GM19438 (cell line): ENCODE results near the gene BASP1.
"Not testable (repeated sequence)": the region's sequence is repeated elsewhere in the genome, so short reads cannot be mapped to it uniquely, and the experiment has no call there.

Experiments used
- ATAC-seq: cut with Tn5 transposase; IDR thresholded peaks from one replicate; pipeline ENCODE4 v1.9.1; 2021; ENCODE audit warnings: low read depth; ENCODE audit not compliant: unreplicated experiment

Gene BASP1

DNA sequence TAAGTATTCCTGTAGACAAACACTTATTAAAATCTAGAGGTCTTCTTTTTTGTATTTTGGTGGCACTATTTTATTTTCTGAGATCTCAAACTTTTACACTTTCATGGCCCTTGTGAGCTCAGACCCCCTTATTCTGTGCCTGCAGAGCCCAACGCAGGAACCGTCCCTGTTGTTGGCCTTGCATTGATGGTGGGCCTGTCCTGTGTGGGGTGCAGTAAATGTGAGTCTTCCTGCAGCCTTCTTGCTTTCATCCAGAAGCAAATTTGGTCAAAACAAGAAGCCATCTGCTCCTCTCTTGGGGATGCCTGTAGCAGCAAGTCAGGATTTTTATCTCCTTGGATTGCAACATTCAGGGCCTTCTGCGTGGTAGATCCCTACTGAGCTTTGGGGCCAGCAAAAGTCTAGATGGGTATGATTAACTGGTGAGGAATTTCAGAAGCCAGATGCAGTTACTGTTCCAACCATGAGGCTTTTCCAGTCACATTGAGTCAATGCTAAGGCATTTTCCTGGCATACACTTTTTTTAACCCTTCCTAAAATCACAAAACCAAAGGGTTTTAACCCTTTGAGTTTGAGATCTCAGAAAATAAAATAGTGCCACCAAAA, 31.7 kb downstream of the BASP1 start:
- no peak for ATAC-seq

DNA sequence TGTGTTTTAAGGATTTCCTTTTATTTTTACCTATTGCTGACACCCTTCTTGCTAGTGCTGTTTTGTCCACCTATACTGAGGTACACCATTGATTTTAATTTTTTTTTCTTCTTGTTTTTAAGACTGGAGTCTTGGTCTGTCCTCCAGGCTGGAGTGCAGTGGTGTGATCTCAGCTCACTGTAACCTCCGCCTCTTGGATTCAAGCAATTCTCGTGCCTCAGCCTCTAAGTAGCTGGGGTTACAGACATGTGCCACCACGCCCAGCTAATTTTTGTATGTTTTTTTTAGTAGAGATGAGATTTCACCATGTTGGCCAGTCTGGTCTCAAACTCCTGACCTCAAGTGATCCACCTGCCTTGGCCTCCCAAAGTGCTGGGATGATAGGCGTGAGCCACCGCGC, 32.4 kb downstream of the BASP1 start:
- ATAC-seq, result not testable (repeated sequence)

DNA sequence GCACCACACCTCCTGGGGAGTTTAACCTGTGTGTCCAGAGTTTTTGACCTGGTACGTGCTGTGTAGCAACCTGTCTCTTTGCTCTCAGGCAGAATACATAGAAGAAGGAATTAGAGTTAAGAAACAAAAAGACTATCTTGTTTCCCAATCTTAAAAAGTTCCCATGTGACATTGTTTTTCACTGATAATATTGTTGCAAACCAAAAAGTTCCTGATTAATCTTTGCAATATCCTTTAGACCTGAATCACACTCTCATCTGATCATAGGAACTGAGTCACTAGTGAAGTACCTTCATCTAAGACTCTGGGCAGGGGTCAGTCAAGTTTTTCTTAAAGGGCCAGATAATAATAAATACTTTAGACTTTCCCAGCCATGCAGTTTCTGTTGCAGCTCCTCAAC, 35.1 kb downstream of the BASP1 start:
- ATAC-seq, result no peak

DNA sequence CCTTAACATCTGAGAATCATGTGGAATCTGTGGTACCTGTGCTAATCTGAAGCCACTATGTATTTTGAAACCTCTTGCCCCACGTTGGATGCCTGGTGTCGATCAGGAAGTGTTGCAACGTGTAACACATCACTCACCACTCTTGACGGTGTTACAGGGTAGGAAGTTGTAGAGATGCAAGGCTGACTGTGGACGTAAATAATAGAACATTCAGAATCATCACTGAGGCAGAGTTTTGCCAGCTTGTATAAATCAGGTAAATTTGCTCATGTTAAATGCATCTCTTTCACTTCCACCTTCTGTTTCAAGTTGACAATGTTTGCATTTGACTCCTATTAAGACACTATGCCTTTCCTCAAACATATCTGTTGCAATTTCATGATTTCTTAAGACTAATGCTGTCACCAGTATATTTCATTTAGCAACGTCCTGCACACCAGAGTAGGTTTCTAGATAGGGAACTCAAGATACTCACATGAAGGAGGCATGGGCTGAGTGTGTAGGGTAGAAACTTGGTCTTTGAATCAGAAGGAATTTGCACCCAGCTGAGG, 38.1 kb downstream of the BASP1 start:
- peak; percentile 59 for ATAC-seq

DNA sequence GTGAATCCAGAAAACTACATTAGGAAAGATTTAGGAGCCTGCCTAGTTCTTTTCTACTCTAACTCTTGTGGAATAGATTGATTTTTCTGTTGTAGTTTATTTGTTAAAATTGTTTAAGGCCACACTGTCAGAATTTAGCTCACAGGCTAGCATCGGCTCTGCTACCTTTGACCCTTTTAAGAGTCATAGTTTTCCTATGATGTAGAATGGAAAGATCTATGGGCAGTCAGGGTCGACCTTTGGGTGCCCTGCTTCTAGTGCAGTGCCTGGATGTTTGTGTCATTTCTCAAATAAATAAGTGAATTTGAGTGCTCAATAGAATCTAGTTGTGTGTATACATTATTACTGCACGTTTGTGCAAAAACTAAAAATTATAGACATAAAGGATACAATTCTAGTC, 38.7 kb downstream of the BASP1 start:
- ATAC-seq, result no peak

- no peak for ATAC-seq
These were observed 39.4 kb downstream of the BASP1 start for GRCh38 chr5:17256839-17257238.

- no peak for ATAC-seq
These were observed 40.4 kb downstream of the BASP1 start for GRCh38 chr5:17257705-17258273.

GRCh38 chr5:17258431-17258830, 41.0 kb downstream of the BASP1 start:
- no peak for ATAC-seq

GRCh38 chr5:17259012-17259411, 41.6 kb downstream of the BASP1 start:
- ATAC-seq, result not testable (repeated sequence)

DNA sequence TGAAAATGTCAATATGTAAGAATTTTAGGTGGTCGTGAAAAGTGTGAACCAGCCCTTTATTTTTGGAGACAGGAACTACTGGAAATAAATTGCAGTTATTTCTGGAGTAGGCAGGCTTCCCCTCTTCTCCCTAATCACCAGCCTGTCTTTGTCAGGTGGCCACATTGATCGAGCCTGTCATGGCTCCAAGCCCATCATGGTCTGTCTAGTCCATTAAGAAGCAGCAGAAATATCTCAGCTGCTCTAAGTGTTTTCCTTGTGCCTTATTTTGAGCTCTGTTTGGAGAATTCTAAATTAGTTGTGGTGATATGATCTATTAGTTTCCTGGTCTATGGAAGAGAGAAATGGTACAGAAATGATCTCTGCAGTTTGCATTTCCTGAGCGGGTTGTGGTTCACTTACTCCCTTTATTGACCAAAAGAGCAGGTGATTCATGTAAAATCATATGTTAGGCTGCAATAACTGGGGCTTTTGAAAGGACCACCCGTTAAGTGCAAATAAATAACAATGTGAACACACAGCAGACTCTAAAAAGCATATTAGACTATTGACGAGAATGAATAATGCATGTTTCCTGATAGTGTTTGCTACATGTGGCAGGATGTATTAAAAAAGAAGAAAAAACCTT, 42.3 kb downstream of the BASP1 start:
- ATAC-seq, result no peak

DNA sequence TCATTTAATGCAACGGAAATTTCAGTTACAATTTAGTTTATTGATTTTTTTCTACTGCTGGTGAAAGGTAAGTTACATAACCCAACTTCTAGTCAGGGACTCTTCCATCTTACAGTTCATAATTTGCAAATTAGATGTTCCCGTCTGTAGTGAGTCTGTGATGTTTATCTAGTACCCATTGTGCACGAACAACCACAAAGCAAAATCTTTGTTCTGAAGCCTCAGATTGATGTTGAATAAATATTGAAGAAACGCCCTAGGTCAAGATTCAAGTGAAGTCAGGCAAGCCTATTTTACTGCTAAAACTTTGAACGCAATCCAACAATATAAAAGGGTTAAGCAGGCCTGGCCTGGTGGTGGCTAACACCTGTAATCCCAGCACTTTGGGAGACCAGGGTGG, 43.1 kb downstream of the BASP1 start:
- no peak for ATAC-seq

- ATAC-seq, result no peak
These were observed 43.6 kb downstream of the BASP1 start for GRCh38 chr5:17261075-17261474.

- ATAC-seq, result no peak
These were observed 47.6 kb downstream of the BASP1 start for GRCh38 chr5:17265041-17265440.

DNA sequence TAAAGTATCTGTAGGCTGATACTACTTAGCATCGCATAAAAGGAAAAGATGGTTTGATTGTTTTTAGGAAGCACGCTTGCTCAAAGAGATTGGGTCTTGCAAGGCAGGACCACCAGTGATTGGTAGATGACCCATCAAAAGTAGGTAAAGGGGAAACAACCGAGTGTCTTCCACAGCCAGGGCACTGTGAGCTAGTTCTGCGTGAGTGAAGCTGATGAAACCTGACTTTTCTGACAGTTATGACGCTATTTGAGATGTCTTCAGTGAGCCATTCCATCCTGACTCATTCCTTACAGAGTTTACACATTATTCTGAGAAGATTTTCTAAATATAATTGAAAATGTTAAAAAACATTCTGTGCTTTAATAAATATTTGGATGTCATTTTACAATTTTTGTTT, 49.7 kb downstream of the BASP1 start:
- ATAC-seq, result peak; percentile 45

DNA sequence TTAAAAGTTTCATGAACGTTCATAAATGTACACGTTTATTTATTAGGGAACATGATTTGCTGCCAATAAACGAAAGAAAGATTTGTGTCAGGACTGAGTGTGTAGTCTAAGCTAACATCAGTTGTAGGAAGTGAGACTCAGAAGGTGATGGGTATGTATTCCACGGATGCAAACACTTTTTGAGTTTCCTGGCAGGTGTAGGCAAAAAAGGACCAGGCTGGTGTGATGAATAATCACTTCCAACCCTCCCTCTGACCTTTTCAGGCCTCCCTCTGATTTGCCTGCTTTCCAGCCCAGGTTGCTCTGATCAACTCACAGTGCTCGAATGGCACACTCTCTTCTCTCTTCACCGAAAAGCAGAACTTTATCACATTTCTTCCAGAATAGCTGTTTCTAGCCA, 51.8 kb downstream of the BASP1 start:
- no peak for ATAC-seq

DNA sequence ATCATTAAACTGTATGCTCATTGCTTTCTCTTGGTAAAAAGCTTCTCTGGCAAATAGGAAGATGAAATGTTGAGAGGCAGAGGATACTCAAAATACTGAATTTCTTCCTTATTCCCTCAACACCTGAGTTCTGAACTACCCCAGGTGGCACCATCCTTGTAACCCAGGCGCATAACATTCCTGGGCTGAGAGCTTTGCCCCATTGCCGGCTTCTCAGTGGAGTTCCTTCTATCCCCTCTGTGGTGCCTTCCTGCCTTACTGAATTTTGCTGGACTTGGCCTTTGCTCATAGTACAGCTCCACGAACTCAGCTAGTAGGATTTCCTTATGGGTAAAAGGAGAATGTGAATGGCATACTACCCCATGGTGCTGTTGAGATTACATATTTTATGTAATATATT, 54.7 kb downstream of the BASP1 start:
- no peak for ATAC-seq

DNA sequence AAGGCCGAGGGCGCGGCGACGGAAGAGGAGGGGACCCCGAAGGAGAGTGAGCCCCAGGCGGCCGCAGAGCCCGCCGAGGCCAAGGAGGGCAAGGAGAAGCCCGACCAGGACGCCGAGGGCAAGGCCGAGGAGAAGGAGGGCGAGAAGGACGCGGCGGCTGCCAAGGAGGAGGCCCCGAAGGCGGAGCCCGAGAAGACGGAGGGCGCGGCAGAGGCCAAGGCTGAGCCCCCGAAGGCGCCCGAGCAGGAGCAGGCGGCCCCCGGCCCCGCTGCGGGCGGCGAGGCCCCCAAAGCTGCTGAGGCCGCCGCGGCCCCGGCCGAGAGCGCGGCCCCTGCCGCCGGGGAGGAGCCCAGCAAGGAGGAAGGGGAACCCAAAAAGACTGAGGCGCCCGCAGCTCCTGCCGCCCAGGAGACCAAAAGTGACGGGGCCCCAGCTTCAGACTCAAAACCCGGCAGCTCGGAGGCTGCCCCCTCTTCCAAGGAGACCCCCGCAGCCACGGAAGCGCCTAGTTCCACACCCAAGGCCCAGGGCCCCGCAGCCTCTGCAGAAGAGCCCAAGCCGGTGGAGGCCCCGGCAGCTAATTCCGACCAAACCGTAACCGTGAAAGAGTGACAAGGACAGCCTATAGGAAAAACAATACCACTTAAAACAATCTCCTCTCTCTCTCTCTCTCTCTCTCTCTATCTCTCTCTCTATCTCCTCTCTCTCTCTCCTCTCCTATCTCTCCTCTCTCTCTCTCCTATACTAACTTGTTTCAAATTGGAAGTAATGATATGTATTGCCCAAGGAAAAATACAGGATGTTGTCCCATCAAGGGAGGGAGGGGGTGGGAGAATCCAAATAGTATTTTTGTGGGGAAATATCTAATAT, 58.1 kb downstream of the BASP1 start:
- no peak for ATAC-seq

DNA sequence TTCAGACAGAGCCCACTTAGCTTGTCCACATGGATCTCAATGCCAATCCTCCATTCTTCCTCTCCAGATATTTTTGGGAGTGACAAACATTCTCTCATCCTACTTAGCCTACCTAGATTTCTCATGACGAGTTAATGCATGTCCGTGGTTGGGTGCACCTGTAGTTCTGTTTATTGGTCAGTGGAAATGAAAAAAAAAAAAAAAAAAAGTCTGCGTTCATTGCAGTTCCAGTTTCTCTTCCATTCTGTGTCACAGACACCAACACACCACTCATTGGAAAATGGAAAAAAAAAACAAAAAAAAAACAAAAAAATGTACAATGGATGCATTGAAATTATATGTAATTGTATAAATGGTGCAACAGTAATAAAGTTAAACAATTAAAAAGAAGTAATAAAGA, 59.0 kb downstream of the BASP1 start:
- peak; percentile 66 for ATAC-seq

- no peak for ATAC-seq
These were observed 60.5 kb downstream of the BASP1 start for GRCh38 chr5:17277907-17278306.

DNA sequence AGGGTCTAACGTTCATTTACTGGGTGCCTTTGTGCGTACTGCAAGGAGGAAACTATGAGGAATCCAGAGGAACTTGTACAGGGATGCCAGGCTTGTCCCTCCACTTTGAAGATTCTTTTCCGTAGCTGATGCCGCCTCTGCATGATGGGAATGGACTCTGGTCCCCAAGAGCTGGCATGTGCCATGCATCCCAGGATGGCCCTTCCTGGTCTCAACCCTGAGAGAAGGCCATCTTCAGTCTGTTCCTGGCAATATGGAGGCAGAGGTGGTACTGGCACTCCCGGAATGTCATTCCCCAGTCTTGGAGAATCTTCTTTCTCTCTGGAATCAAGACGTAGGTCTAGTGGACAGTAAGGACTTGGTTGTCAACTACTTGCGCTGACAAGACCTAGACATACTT, 61.5 kb downstream of the BASP1 start:
- ATAC-seq, result no peak

DNA sequence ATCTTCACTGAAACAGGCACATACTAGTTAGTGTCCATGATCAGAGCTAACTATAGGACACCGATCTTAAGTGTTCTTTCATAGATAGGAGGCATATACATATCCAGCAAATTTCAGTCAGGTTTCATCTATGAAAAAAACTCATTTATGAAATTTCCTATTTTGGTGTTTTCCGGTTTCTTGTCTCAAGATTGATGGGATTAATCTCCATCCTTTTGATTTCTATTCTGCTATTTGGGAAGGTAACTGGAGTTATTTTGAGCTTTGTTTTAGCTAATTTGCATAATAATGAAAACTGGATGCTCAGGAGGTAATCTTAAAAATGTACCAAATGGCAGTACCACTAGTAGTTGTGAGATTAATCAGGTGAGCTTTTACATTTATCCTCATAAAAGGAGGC, 62.1 kb downstream of the BASP1 start:
- ATAC-seq, result no peak
